SK-N-SH treated with all-trans-retinoic acid at 6 μM for 48 hours (cell line): ENCODE data around the gene MYCT1.

ENCODE experiments used
- BACH2 ChIP-seq: fragments of 250-450 bp; sonication (Bioruptor Pico); IDR thresholded peaks from 2 replicates; pipeline ENCODE4 v1.9.0; 2021; ENCODE audit warnings: mild to moderate bottlenecking, borderline replicate concordance
- PPARA ChIP-seq: fragments of 250-450 bp; sonication (Bioruptor Pico); IDR thresholded peaks from 2 replicates; pipeline ENCODE4 v1.5.0; 2020; ENCODE audit warnings: mild to moderate bottlenecking, borderline replicate concordance
- TF ChIP-seq, protein P1 (sequence below): fragments of 250-450 bp; sonication (Bioruptor Pico); IDR thresholded peaks from 2 replicates; pipeline ENCODE4 v1.5.1; 2021; ENCODE audit warnings: mild to moderate bottlenecking, moderate library complexity

- no peak for TF ChIP-seq PPARA
- TF ChIP-seq, protein P1, sequence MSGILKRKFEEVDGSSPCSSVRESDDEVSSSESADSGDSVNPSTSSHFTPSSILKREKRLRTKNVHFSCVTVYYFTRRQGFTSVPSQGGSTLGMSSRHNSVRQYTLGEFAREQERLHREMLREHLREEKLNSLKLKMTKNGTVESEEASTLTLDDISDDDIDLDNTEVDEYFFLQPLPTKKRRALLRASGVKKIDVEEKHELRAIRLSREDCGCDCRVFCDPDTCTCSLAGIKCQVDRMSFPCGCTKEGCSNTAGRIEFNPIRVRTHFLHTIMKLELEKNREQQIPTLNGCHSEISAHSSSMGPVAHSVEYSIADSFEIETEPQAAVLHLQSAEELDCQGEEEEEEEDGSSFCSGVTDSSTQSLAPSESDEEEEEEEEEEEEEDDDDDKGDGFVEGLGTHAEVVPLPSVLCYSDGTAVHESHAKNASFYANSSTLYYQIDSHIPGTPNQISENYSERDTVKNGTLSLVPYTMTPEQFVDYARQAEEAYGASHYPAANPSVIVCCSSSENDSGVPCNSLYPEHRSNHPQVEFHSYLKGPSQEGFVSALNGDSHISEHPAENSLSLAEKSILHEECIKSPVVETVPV, result no peak
- no peak for TF ChIP-seq BACH2 (CRISPR knock-in tag)
Observed at GRCh38 chr6:152700427-152700826, 2.7 kb downstream of the MYCT1 start.
